HG03280 (cell line): Measurements from ENCODE around the gene GPR18.
"Not testable (repeated sequence)": the region's sequence is repeated elsewhere in the genome, so short reads cannot be mapped to it uniquely, and the experiment has no call there.

Experiments used
- ATAC-seq: cut with Tn5 transposase; IDR thresholded peaks from one replicate; pipeline ENCODE4 v1.9.1; 2021; ENCODE audit warnings: mild to moderate bottlenecking, moderate library complexity; ENCODE audit not compliant: unreplicated experiment

Gene GPR18

DNA sequence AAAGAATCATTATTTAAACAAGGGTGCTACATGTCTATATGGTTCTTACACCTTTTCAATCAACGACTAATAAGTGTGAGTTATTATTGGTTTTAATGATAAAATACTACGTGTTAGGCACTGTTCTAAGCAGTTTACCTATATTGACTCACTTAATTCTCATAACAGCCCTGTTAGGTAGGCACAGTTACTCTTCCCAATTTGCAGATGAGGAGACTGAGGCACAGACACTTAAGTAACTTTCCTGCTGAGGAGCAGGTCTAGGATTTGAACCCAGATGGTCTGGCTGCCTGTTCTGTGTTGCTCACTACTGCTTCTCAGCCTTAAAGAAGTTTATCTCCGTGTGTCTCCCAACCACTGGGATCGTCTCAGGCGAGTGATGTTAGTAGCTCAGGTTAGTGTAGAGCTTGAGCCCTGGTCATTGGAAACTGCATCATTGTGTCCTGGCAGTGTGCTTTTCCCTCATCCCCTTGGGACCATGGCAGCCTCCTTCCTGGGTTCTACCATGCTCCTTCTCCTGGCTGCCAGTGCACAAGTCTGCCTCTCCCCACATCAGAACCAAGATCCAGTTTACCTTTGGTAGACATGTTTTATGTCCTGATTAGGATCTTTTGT lies 46.7 kb downstream of the GPR18 start:
- ATAC-seq, result no peak

- not testable (repeated sequence) for ATAC-seq
Observed at GRCh38 chr13:99210627-99211026, 47.6 kb downstream of the GPR18 start.

- no peak for ATAC-seq
Observed at GRCh38 chr13:99208845-99209527, 49.2 kb downstream of the GPR18 start.

DNA sequence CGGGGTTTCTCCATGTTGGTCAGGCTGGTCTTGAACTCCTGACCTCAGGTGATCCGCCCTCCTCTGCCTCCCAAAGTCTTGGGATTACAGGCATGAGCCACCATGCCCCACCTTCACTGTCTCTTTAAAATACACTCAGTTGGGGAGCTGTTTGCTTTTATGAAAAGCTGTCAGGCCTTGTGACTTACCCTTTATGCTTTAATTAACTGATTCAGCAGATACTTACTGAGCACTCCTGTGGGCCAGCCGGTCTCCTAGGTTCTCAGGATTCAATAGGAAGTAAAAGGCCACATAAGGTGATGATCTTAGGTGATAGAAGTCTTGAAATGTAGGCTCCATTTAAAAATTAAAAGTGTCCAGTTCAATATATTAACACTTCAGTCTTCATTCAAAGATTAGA lies 50.0 kb downstream of the GPR18 start:
- no peak for ATAC-seq

- no peak for ATAC-seq
Observed at GRCh38 chr13:99207511-99207910, 50.7 kb downstream of the GPR18 start.

GRCh38 chr13:99206873-99207272 lies 51.3 kb downstream of the GPR18 start:
- ATAC-seq, result no peak

GRCh38 chr13:99206226-99206625 lies 52.0 kb downstream of the GPR18 start:
- ATAC-seq, result no peak

- no peak for ATAC-seq
Observed at GRCh38 chr13:99205621-99206220, 52.5 kb downstream of the GPR18 start.
